Gastroesophageal sphincter (tissue), 3 donors: ENCODE results near the gene CCL8.

Source experiments
- CTCF ChIP-seq, 4 experiments: fragments of 200-600 bp in 2 of 4; fragments of 450-650 bp in 2 of 4; sonication (generic) in 1 of 4; IDR thresholded peaks; one replicate each; pipeline ENCODE4 v1.5.1; 2017 to 2019; ENCODE audit warnings: antibody characterized with exemption in 4 of 4, mild to moderate bottlenecking in 2 of 4, moderate library complexity in 2 of 4
- EP300 ChIP-seq: sonication (generic); formaldehyde crosslinking; IDR thresholded peaks from one replicate; pipeline ENCODE4 v1.6.1; 2017; ENCODE audit warnings: antibody characterized with exemption, mild to moderate bottlenecking
- POLR2A ChIP-seq, 2 donors: fragments of 450-650 bp; IDR thresholded peaks; one replicate each; pipeline ENCODE4 v1.6.1; 2017; ENCODE audit warnings: antibody characterized with exemption in 2 of 2, mild to moderate bottlenecking in 2 of 2, moderate library complexity in 1 of 2
- POLR2AphosphoS5 ChIP-seq: sonication (generic); formaldehyde crosslinking; IDR thresholded peaks from one replicate; pipeline ENCODE4 v1.6.1; 2017; ENCODE audit warnings: antibody characterized with exemption

DNA sequence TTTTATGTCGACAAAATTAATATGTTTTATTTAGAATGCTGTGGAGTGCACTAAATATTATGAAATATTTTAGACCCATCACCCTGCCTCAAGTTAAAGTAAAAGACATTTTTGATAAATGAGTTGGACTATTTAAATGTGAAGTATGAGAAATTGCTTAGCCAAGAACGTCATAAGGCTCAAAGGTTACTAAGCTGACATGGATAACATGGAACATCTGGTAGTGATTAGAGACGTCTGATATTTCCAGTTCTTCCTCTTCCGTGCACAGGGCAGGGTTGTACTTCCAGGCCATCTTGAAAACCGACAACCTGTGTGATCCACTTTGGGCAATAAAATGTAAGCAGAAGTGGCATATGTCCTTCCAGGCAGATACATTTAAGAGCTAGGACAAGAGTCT lies 7.2 kb upstream of the CCL8 start:
- TF ChIP-seq CTCF (IDR thresholded peaks at IDR 0.05) (no peak), POLR2A (IDR thresholded peaks at IDR 0.05) (no peak), POLR2AphosphoS5 (peak; percentile 78), EP300 (no peak)
